H1 (cell line): Measurements from ENCODE around the gene CACNG3. TPM values are rescaled to one million over a fixed set of nuclear protein-coding genes. Genes with fewer than 3 reads are reported as not detected.

Experiments
- CTCF ChIA-PET: fragments of 300-600 bp; sonication (Branson Sonifier 250); formaldehyde crosslinking; loops from one replicate; lab custom pipeline; 2021; ENCODE audit not compliant: partially characterized antibody; lab: Charles Lee
- POLR2A ChIA-PET: fragments of 300-600 bp; sonication (Branson Sonifier 250); formaldehyde crosslinking; loops from one replicate; lab custom pipeline; 2021; ENCODE audit warnings: inconsistent platforms; ENCODE audit not compliant: partially characterized antibody; lab: Charles Lee
- DNase-seq, 2 experiments: peaks; one replicate each; pipeline versions ENCODE4 v3.0.0 to v3.0.0-alpha.2; 2010 to 2022; ENCODE audit warnings: low spot score in 2 of 2, low read depth in 1 of 2, mixed read lengths in 1 of 2
- FAIRE-seq: peaks from 2 replicates; lab custom pipeline; 2011; peaks lifted over from hg19 to GRCh38; lab: Jason Lieb, UNC
- H2AFZ ChIP-seq: 2 replicates; pipeline ENCODE4 v1.8.1; 2012; ENCODE audit warnings: low read length, inconsistent platforms
- H2AK5ac ChIP-seq: 2 replicates; pipeline ENCODE4 v1.6.1; 2013; ENCODE audit warnings: low read depth, low read length
- H2BK120ac ChIP-seq: replicated peaks from 2 replicates; pipeline ENCODE3; 2013; ENCODE audit warnings: low read depth, low read length, inconsistent platforms
- H2BK12ac ChIP-seq: 2 replicates; pipeline ENCODE4 v1.6.1; 2013; ENCODE audit warnings: low read depth, low read length
- H2BK15ac ChIP-seq: 2 replicates; pipeline ENCODE4 v1.6.1; 2013; ENCODE audit warnings: low read length
- H2BK20ac ChIP-seq: 2 replicates; pipeline ENCODE4 v1.6.1; 2013; ENCODE audit warnings: low read length
- H2BK5ac ChIP-seq: 2 replicates; pipeline ENCODE4 v1.6.1; 2013; ENCODE audit warnings: low read depth, low read length
- H3K14ac ChIP-seq: 2 replicates; pipeline ENCODE4 v1.6.1; 2013; ENCODE audit warnings: inconsistent platforms; ENCODE audit not compliant: insufficient read length
- H3K18ac ChIP-seq: 2 replicates; pipeline ENCODE4 v1.6.1; 2013; ENCODE audit warnings: low read length; ENCODE audit errors: extremely low read depth
- H3K23ac ChIP-seq: 2 replicates; pipeline ENCODE4 v1.6.1; 2013; ENCODE audit warnings: inconsistent platforms; ENCODE audit not compliant: insufficient read length
- H3K23me2 ChIP-seq: 2 replicates; pipeline ENCODE4 v1.6.1; 2013; ENCODE audit warnings: low read depth, low read length
- H3K27ac ChIP-seq: 2 replicates; pipeline ENCODE4 v1.6.1; 2011; ENCODE audit warnings: low read depth, low read length, inconsistent platforms
- H3K27me3 ChIP-seq, 4 experiments: replicated peaks in 1 of 4; 1 replicate in 1 of 4; 2 replicates in 3 of 4; pipeline versions ENCODE4 v1.6.1 to v1.8.1; 2011 to 2013; ENCODE audit warnings: low read length in 3 of 4, mild to moderate bottlenecking in 3 of 4, inconsistent platforms in 2 of 4, mixed read lengths in 2 of 4, moderate library complexity in 1 of 4; ENCODE audit not compliant: control insufficient read depth in 3 of 4, insufficient read depth in 3 of 4; ENCODE audit errors: extremely low read depth in 1 of 4
- H3K36me3 ChIP-seq, 4 experiments: 2 replicates each; pipeline versions ENCODE4 v1.6.1 to v1.8.1; 2011 to 2013; ENCODE audit warnings: mild to moderate bottlenecking in 4 of 4, low read length in 3 of 4, moderate library complexity in 2 of 4, control low read depth in 1 of 4, inconsistent platforms in 1 of 4; ENCODE audit not compliant: insufficient read depth in 4 of 4, control insufficient read depth in 2 of 4
- H3K4ac ChIP-seq: replicated peaks from 2 replicates; pipeline ENCODE3; 2013; ENCODE audit warnings: low read length, low read depth, mixed read lengths, inconsistent platforms; ENCODE audit not compliant: insufficient read length
- H3K4me1 ChIP-seq, 4 experiments: replicated peaks in 1 of 4; 1 replicate in 1 of 4; 2 replicates in 3 of 4; pipeline versions ENCODE4 v1.6.1 to v1.8.1; 2011 to 2013; ENCODE audit warnings: low read length in 3 of 4, inconsistent platforms in 2 of 4, mixed read lengths in 1 of 4; ENCODE audit not compliant: insufficient read depth in 4 of 4, control insufficient read depth in 3 of 4
- H3K4me2 ChIP-seq, 2 experiments: 2 replicates each; pipeline versions ENCODE4 v1.6.1 to v1.8.1; 2011 to 2013; ENCODE audit warnings: low read depth in 2 of 2, low read length in 2 of 2, control low read depth in 1 of 2, inconsistent platforms in 1 of 2, mild to moderate bottlenecking in 1 of 2; ENCODE audit not compliant: insufficient read depth in 1 of 2
- H3K4me3 ChIP-seq, 4 experiments: fragments of 200-600, 300-600 bp in 1 of 4; sonication (generic), shearing (Covaris generic), sonication (Bioruptor Twin) in 1 of 4; 2 replicates each; pipeline versions ENCODE4 v1.5.1 to v1.8.1; 2011 to 2016; ENCODE audit warnings: low read length in 4 of 4, low read depth in 3 of 4, control low read depth in 2 of 4, inconsistent platforms in 2 of 4, mild to moderate bottlenecking in 2 of 4, mixed read lengths in 1 of 4, moderate library complexity in 1 of 4; ENCODE audit not compliant: insufficient read depth in 2 of 4; ENCODE audit errors: extremely low read depth in 1 of 4
- H3K56ac ChIP-seq: replicated peaks from 2 replicates; pipeline ENCODE3; 2013; ENCODE audit warnings: low read depth, mild to moderate bottlenecking, mixed read lengths, low read length, inconsistent platforms; ENCODE audit not compliant: insufficient read length
- H3K79me1 ChIP-seq: 2 replicates; pipeline ENCODE4 v1.6.1; 2013; ENCODE audit warnings: low read depth, low read length, control low read depth
- H3K79me2 ChIP-seq, 2 experiments: 2 replicates each; pipeline versions ENCODE4 v1.6.1 to v1.8.1; 2012 to 2013; ENCODE audit warnings: low read length in 2 of 2, mild to moderate bottlenecking in 2 of 2, inconsistent platforms in 1 of 2; ENCODE audit not compliant: insufficient read depth in 2 of 2, control insufficient read depth in 1 of 2
- H3K9ac ChIP-seq, 4 experiments: replicated peaks in 1 of 4; 1 replicate in 1 of 4; 2 replicates in 3 of 4; pipeline versions ENCODE4 v1.6.1 to v1.8.1; 2011 to 2013; ENCODE audit warnings: low read depth in 3 of 4, low read length in 3 of 4, control low read depth in 2 of 4, mild to moderate bottlenecking in 2 of 4, moderate library complexity in 2 of 4, inconsistent platforms in 1 of 4; ENCODE audit errors: extremely low read depth in 1 of 4
- H3K9me3 ChIP-seq, 2 experiments: 2 replicates each; pipeline versions ENCODE4 v1.6.1 to v1.8.1; 2012 to 2013; ENCODE audit warnings: mild to moderate bottlenecking in 2 of 2, moderate library complexity in 2 of 2, control low read depth in 1 of 2, inconsistent platforms in 1 of 2, low read depth in 1 of 2, low read length in 1 of 2, mixed read lengths in 1 of 2; ENCODE audit not compliant: insufficient read depth in 2 of 2
- H4K20me1 ChIP-seq, 2 experiments: replicated peaks in 1 of 2; 2 replicates each; pipeline versions ENCODE3 to v1.8.1; 2011 to 2013; ENCODE audit warnings: inconsistent platforms in 2 of 2, low read length in 2 of 2, mild to moderate bottlenecking in 1 of 2; ENCODE audit not compliant: insufficient read depth in 2 of 2, control insufficient read depth in 1 of 2
- H4K5ac ChIP-seq: 2 replicates; pipeline ENCODE4 v1.6.1; 2013; ENCODE audit warnings: low read length, low read depth, mixed read lengths, inconsistent platforms; ENCODE audit not compliant: insufficient read length
- H4K8ac ChIP-seq: 2 replicates; pipeline ENCODE4 v1.8.0; 2013; ENCODE audit warnings: mild to moderate bottlenecking, moderate library complexity, low read length, inconsistent platforms; ENCODE audit not compliant: insufficient read depth; ENCODE audit errors: extremely low read depth
- H4K91ac ChIP-seq: replicated peaks from 2 replicates; pipeline ENCODE3; 2013; ENCODE audit warnings: low read length, mixed read lengths, inconsistent platforms; ENCODE audit not compliant: insufficient read length
- BCL11A ChIP-seq, 2 experiments: IDR thresholded peaks; one replicate each; pipeline ENCODE4 v1.6.1; 2011; ENCODE audit warnings: low read depth in 2 of 2, low read length in 2 of 2, mild to moderate bottlenecking in 2 of 2
- BRCA1 ChIP-seq: IDR thresholded peaks from 2 replicates; pipeline ENCODE4 v1.6.1; 2012; ENCODE audit warnings: low read depth, low read length, improper control_type of control experiment
- CHD2 ChIP-seq: IDR thresholded peaks from 2 replicates; pipeline ENCODE4 v1.6.1; 2012; ENCODE audit warnings: low read length, improper control_type of control experiment
- CTBP2 ChIP-seq: IDR thresholded peaks from 2 replicates; pipeline ENCODE4 v1.7.0; 2011; ENCODE audit warnings: borderline replicate concordance, mild to moderate bottlenecking, moderate library complexity, mixed read lengths, low read length; ENCODE audit not compliant: insufficient read depth, insufficient read length
- PHF8 ChIP-seq: fragments of 200-600 bp; sonication (generic); conservative IDR thresholded peaks from 2 replicates; pipeline ENCODE4 v1.7.1; 2012; ENCODE audit warnings: low read depth, mild to moderate bottlenecking, inconsistent platforms, low read length, moderate library complexity
- SIX5 ChIP-seq: IDR thresholded peaks from 2 replicates; pipeline ENCODE4 v1.6.1; 2011; ENCODE audit warnings: mild to moderate bottlenecking, low read depth, low read length
- SP1 ChIP-seq: IDR thresholded peaks from 2 replicates; pipeline ENCODE4 v1.6.1; 2011; ENCODE audit warnings: low read depth, low read length
- TAF7 ChIP-seq: optimal IDR thresholded peaks from 2 replicates; pipeline ENCODE3; 2011; ENCODE audit warnings: low read depth, mild to moderate bottlenecking, inconsistent platforms, low read length, moderate library complexity, borderline replicate concordance
- WGBS, 2 experiments: shearing (Covaris generic) in 1 of 2; methylation state at CpG; one replicate each; pipeline versions ENCODE4 v1.1.6 to v1.1.7; 2013 to 2015; ENCODE audit warnings: low lambda C conversion rate in 2 of 2, mixed read lengths in 2 of 2, inconsistent platforms in 1 of 2, low coverage in 1 of 2, missing lambda C conversion rate in 1 of 2; ENCODE audit not compliant: insufficient replicate concordance in 2 of 2, insufficient coverage in 1 of 2, insufficient read length in 1 of 2; ENCODE audit errors: extremely low coverage in 1 of 2, missing lambda C conversion rate in 1 of 2; 5-methylcytosine and 5-hydroxymethylcytosine counted together
- polyA plus RNA-seq, 7 experiments: library from polyadenylated mRNA; depleted of rRNA in 3 of 7; stranded (reverse) in 5 of 7; unstranded in 2 of 7; fragments of >200 nt in 5 of 7; fragments of 200-250 nt in 2 of 7; gene quantifications; 1 replicate in 5 of 7; 2 replicates in 1 of 7; 4 replicates in 1 of 7; pipeline versions ENCODE4 v1.2.1 to v1.2.3, GENCODE V29; 2011 to 2013; ENCODE audit warnings: missing spikeins in 2 of 7, mixed read lengths in 2 of 7
- total RNA-seq: library from RNA; stranded (reverse); fragmentation: NEBNext Ultra II Directional; extraction: Animal tissue kit (Norgen Biotek cat#: 25700); gene quantifications from 2 replicates; pipeline ENCODE4 v1.2.1, GENCODE V29; 2021
- TF ChIP-seq, protein P1 (sequence below): IDR thresholded peaks from 2 replicates; pipeline ENCODE4 v1.6.1; 2012; ENCODE audit warnings: inconsistent platforms
- TF ChIP-seq, protein P2 (sequence below): IDR thresholded peaks from 2 replicates; pipeline ENCODE4 v1.6.1; 2011; ENCODE audit warnings: low read length, improper control_type of control experiment

Gene CACNG3
- total and polyA plus RNA-seq, 2 of the 8 experiments (the other 6 are each of a cell fraction or from before 2014, with no cell fraction given), result 0.12 TPM; not detected in 1

DNA sequence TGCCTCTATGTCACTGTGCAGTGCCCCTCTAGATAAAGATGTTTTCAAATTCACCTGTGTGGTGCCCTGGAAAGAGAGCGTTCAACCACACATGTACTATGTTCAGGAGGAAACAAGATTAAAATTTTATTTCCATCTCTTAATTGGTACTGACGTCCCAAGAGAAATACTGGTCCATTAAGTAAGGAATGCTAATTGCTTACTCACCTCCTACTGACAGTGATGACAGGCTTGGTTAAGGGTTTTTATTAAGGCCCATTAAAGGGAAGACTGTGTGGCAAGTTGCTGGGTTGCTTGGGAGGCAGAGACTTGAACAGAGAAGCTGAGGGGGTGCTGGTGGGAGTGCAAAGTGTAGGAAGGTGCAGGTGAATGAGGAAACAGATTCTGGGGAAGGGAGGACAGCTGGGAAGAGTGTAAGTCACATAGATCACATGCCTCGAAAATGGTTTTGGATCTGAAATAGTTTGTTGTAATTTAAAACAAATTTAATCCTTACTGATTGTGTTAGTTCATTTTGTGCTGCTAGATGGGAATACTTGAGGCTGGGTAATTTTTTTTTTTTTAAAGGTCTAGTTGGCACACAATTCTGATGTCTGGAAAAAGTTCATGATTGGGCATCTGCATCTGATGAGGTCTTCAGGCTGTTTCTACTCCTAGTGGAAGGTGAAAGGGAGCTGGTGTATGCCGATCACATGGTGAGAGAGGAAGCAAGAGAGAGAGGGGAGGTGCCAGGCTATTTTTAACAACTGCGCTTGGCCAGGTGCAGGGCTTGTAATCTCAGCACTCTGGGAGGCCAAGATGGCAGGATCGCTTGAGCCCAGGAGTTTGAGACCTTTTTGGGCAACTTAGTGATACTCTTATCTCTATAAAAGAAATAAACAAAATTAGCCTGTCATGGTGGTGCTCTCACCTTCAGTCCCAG lies 140.5 kb downstream of the CACNG3 start:
- H3K36me3 ChIP-seq, result no peaks in the 10 kb centered on the region
- no peaks in the 10 kb centered on the region for H3K23me2 ChIP-seq
- H4K5ac ChIP-seq, result no peak overlapping the region
- H3K14ac ChIP-seq, result no peak overlapping the region
- H4K20me1 ChIP-seq, result no peaks in the 10 kb centered on the region
- WGBS, 2 experiments, result 81% methylated on average over 6 of the region's 6 CpGs; no CpG with 5 or more reads in 1 of the 2 experiments
- H2BK15ac ChIP-seq, result no peak overlapping the region
- H3K56ac ChIP-seq, result no peak overlapping the region
- no peak overlapping the region; the same call in 1 of the 2 replicates for H2BK12ac ChIP-seq
- no peak overlapping the region for H3K4ac ChIP-seq
- ChIA-PET CTCF (interaction anchor here (1.0 to 1.2 kb wide), 4 partner anchors 15 to 326 kb away, joined by 3 to 4 read pairs (median 3); no protein-coding TSS in a partner anchor), POLR2A (interaction anchor here (0.7 kb wide), 1 partner anchor 13 kb away, joined by 3 read pairs; no protein-coding TSS in a partner anchor)
- DNase-seq (no peak), FAIRE-seq (no peak)
- H3K4me3 ChIP-seq, result no peak overlapping the region
- no peaks in the 10 kb centered on the region for H3K79me1 ChIP-seq
- no peaks in the 10 kb centered on the region for H3K79me2 ChIP-seq
- H3K27me3 ChIP-seq, result no peaks in the 10 kb centered on the region; a peak in 1 of 7 replicates
- no peak overlapping the region for H4K8ac ChIP-seq
- no peak overlapping the region for H3K27ac ChIP-seq
- H3K4me1 ChIP-seq, result peaks cover 0 to 7% (median 5%) of the 10 kb centered on the region in 4 experiments; a peak in 3 of 7 replicates
- no peak overlapping the region for H2BK120ac ChIP-seq
- no peak overlapping the region for H2BK20ac ChIP-seq
- H3K9ac ChIP-seq, result no peak overlapping the region
- no peak overlapping the region for H2BK5ac ChIP-seq
- no peaks in the 10 kb centered on the region; a peak in 1 of 4 replicates for H3K9me3 ChIP-seq
- H2AFZ ChIP-seq, result no peak overlapping the region
- H3K4me2 ChIP-seq, result no peak overlapping the region
- H2AK5ac ChIP-seq, result no peak overlapping the region
- H3K23ac ChIP-seq, result no peak overlapping the region
- no peak overlapping the region for H4K91ac ChIP-seq
- H3K18ac ChIP-seq, result peak overlapping the region; percentile 75; the same call in 1 of the 2 replicates
- TF ChIP-seq, protein P1, sequence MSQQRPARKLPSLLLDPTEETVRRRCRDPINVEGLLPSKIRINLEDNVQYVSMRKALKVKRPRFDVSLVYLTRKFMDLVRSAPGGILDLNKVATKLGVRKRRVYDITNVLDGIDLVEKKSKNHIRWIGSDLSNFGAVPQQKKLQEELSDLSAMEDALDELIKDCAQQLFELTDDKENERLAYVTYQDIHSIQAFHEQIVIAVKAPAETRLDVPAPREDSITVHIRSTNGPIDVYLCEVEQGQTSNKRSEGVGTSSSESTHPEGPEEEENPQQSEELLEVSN, result no peak
- TF ChIP-seq SIX5 (no peak), BRCA1 (no peak), CTBP2 (no peak), CHD2 (no peak), SP1 (no peak), PHF8 (no peak), BCL11A (IDR thresholded peaks at IDR 0.05; ENCODE audit: low read depth in 2 of 2, low read length in 2 of 2) (no peak), TAF7 (no peak)
- TF ChIP-seq, protein P2, sequence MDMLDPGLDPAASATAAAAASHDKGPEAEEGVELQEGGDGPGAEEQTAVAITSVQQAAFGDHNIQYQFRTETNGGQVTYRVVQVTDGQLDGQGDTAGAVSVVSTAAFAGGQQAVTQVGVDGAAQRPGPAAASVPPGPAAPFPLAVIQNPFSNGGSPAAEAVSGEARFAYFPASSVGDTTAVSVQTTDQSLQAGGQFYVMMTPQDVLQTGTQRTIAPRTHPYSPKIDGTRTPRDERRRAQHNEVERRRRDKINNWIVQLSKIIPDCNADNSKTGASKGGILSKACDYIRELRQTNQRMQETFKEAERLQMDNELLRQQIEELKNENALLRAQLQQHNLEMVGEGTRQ, result no peak
